Fibroblast of skin of scalp (primary cell): ENCODE results near the gene ATP1A4.

ENCODE experiments used
- DNase-seq: peaks from one replicate; pipeline ENCODE4 v3.0.0-alpha.2; 2013

Gene ATP1A4

GRCh38 chr1:160178731-160179130 lies 27.3 kb downstream of the ATP1A4 start:
- DNase-seq = no peak

GRCh38 chr1:160179336-160179735 lies 27.9 kb downstream of the ATP1A4 start:
- no peak for DNase-seq

- DNase-seq = no peak
Measured at GRCh38 chr1:160186246-160186645, 34.8 kb downstream of the ATP1A4 start.

- DNase-seq = no peak
Measured at GRCh38 chr1:160186729-160187128, 35.3 kb downstream of the ATP1A4 start.

- DNase-seq = no peak
Measured at GRCh38 chr1:160187407-160187806, 36.0 kb downstream of the ATP1A4 start.

- no peak for DNase-seq
Measured at GRCh38 chr1:160188341-160188740, 36.9 kb downstream of the ATP1A4 start.

GRCh38 chr1:160189649-160190625 lies 38.5 kb downstream of the ATP1A4 start, which contains the start of gene CASQ1:
Gene CASQ1 (plus strand): TSS chr1:160190575. CDS start chr1:160190752, 177 bp downstream.
- peak; percentile 56 for DNase-seq

- no peak for DNase-seq
Measured at GRCh38 chr1:160191756-160192155, 40.4 kb downstream of the ATP1A4 start.

GRCh38 chr1:160192234-160192633 lies 40.8 kb downstream of the ATP1A4 start:
- DNase-seq = no peak

- peak; percentile 84 for DNase-seq
Measured at GRCh38 chr1:160193091-160193819, 41.9 kb downstream of the ATP1A4 start.

GRCh38 chr1:160193832-160194736 lies 42.7 kb downstream of the ATP1A4 start:
- no peak for DNase-seq

- DNase-seq = no peak
Measured at GRCh38 chr1:160194737-160195059, 43.3 kb downstream of the ATP1A4 start.

- DNase-seq = no peak
Measured at GRCh38 chr1:160196143-160196542, 44.7 kb downstream of the ATP1A4 start.

GRCh38 chr1:160197231-160197630 lies 45.8 kb downstream of the ATP1A4 start:
- DNase-seq = no peak

GRCh38 chr1:160200786-160201185 lies 49.4 kb downstream of the ATP1A4 start:
- no peak for DNase-seq

- peak; percentile 49 for DNase-seq
Measured at GRCh38 chr1:160204526-160205241, 53.3 kb downstream of the ATP1A4 start.

GRCh38 chr1:160205242-160206035 lies 54.0 kb downstream of the ATP1A4 start, which contains the start of gene PEA15:
Gene PEA15 (plus strand): TSS chr1:160205384. CDS start chr1:160211545, 6,161 bp downstream.
- DNase-seq = peak; percentile 83

- DNase-seq = peak; percentile 73
Measured at GRCh38 chr1:160206036-160206389, 54.6 kb downstream of the ATP1A4 start.

- peak; percentile 94 for DNase-seq
Measured at GRCh38 chr1:160206421-160207117, 55.2 kb downstream of the ATP1A4 start.

GRCh38 chr1:160207118-160207650 lies 55.8 kb downstream of the ATP1A4 start:
- no peak for DNase-seq
